ENCODE measurements around the gene ROMO1. TPM values are rescaled to one million over a fixed set of nuclear protein-coding genes. Genes with fewer than 3 reads are reported as not detected.

The ROMO1 gene
- total RNA-seq (100 to 1,000 TPM; 101 to 629 (median 179) TPM), polyA plus RNA-seq (100 to 1,000 TPM; 462 to 651 (median 513) TPM)
- long read RNA-seq, donor 1, transcript ROMO1-203 (3 exons, 422 nt), result major isoform, 28 of 57 reads
- long read RNA-seq, donor 1, transcript ROMO1-204 (3 exons, 498 nt), result minor isoform, 17 of 57 reads
- long read RNA-seq, donor 1, transcript ROMO1-201 (2 exons, 496 nt), result minor isoform, 12 of 57 reads
- long read RNA-seq, donor 1, partial matches to known transcripts, result 0 of 57 reads
- long read RNA-seq, donor 1, other reads (novel, unspliced or antisense), result 0 of 57 reads
- long read RNA-seq, donor 2, transcript ROMO1-204 (3 exons, 498 nt), result minor isoform, 8 of 239 reads
- long read RNA-seq, donor 2, transcript ROMO1-201 (2 exons, 496 nt), result minor isoform, 17 of 239 reads
- long read RNA-seq, donor 2, transcript ROMO1-203 (3 exons, 422 nt), result major isoform, 45 of 239 reads
- long read RNA-seq, donor 2, partial matches to known transcripts, result 140 of 239 reads
- long read RNA-seq, donor 2, other reads (novel, unspliced or antisense), result 29 of 239 reads
- long read RNA-seq, donor 3, transcript ROMO1-204 (3 exons, 498 nt), result minor isoform, 18 of 65 reads
- long read RNA-seq, donor 3, transcript ROMO1-201 (2 exons, 496 nt), result minor isoform, 19 of 65 reads
- long read RNA-seq, donor 3, transcript ROMO1-203 (3 exons, 422 nt), result major isoform, 28 of 65 reads
- long read RNA-seq, donor 3, partial matches to known transcripts, result 0 of 65 reads
- long read RNA-seq, donor 3, other reads (novel, unspliced or antisense), result 0 of 65 reads
- long read RNA-seq, donor 4, partial matches to known transcripts, result 0 of 6 reads
- long read RNA-seq, donor 4, other reads (novel, unspliced or antisense), result 0 of 6 reads
- long read RNA-seq, donor 5, transcript ROMO1-201 (2 exons, 496 nt), result minor isoform, 21 of 99 reads
- long read RNA-seq, donor 5, transcript ROMO1-204 (3 exons, 498 nt), result minor isoform, 21 of 99 reads
- long read RNA-seq, donor 5, transcript ROMO1-203 (3 exons, 422 nt), result major isoform, 56 of 99 reads
- long read RNA-seq, donor 5, partial matches to known transcripts, result 0 of 99 reads
- long read RNA-seq, donor 5, other reads (novel, unspliced or antisense), result 0 of 99 reads
- long read RNA-seq, donor 6, transcript ROMO1-201 (2 exons, 496 nt), result minor isoform, 44 of 165 reads
- long read RNA-seq, donor 6, transcript ROMO1-203 (3 exons, 422 nt), result major isoform, 79 of 165 reads
- long read RNA-seq, donor 6, transcript ROMO1-204 (3 exons, 498 nt), result minor isoform, 41 of 165 reads
- long read RNA-seq, donor 6, partial matches to known transcripts, result 0 of 165 reads
- long read RNA-seq, donor 6, other reads (novel, unspliced or antisense), result 0 of 165 reads
- long read RNA-seq, donor 7, transcript ROMO1-204 (3 exons, 498 nt), result minor isoform, 46 of 154 reads
- long read RNA-seq, donor 7, transcript ROMO1-201 (2 exons, 496 nt), result minor isoform, 33 of 154 reads
- long read RNA-seq, donor 7, transcript ROMO1-203 (3 exons, 422 nt), result major isoform, 69 of 154 reads
- long read RNA-seq, donor 7, partial matches to known transcripts, result 6 of 154 reads
- long read RNA-seq, donor 7, other reads (novel, unspliced or antisense), result 0 of 154 reads
- long read RNA-seq, donor 8, transcript ROMO1-203 (3 exons, 422 nt), result major isoform, 68 of 111 reads
- long read RNA-seq, donor 8, transcript ROMO1-201 (2 exons, 496 nt), result minor isoform, 20 of 111 reads
- long read RNA-seq, donor 8, transcript ROMO1-204 (3 exons, 498 nt), result minor isoform, 22 of 111 reads
- long read RNA-seq, donor 8, partial matches to known transcripts, result 0 of 111 reads
- long read RNA-seq, donor 8, other reads (novel, unspliced or antisense), result 0 of 111 reads
- long read RNA-seq, donor 9, transcript ROMO1-204 (3 exons, 498 nt), result minor isoform, 34 of 127 reads
- long read RNA-seq, donor 9, transcript ROMO1-201 (2 exons, 496 nt), result minor isoform, 32 of 127 reads
- long read RNA-seq, donor 9, transcript ROMO1-203 (3 exons, 422 nt), result major isoform, 60 of 127 reads
- long read RNA-seq, donor 9, partial matches to known transcripts, result 0 of 127 reads
- long read RNA-seq, donor 9, other reads (novel, unspliced or antisense), result 0 of 127 reads
- long read RNA-seq, donor 10, transcript ROMO1-203 (3 exons, 422 nt), result major isoform, 18 of 46 reads
- long read RNA-seq, donor 10, transcript ROMO1-201 (2 exons, 496 nt), result minor isoform, 12 of 46 reads
- long read RNA-seq, donor 10, transcript ROMO1-204 (3 exons, 498 nt), result minor isoform, 16 of 46 reads
- long read RNA-seq, donor 10, partial matches to known transcripts, result 0 of 46 reads
- long read RNA-seq, donor 10, other reads (novel, unspliced or antisense), result 0 of 46 reads

- intact Hi-C loops (cut with DNase I; ENCODE audit: low total_unique reads), result no loop called here
- peaks cover 22 to 58% (median 38%) of the 10 kb centered on the region in 4 donors for H3K4me1 ChIP-seq
- no peaks in the 10 kb centered on the region for H3K27me3 ChIP-seq
- peaks cover 23 to 59% (median 55%) of the 10 kb centered on the region in 4 donors for H3K36me3 ChIP-seq
- peak within 1 kb of the TSS; percentile 85 to 93 (median 88) for H3K4me3 ChIP-seq
- TF ChIP-seq CTCF (IDR thresholded peaks at IDR 0.05) (peak in 1 of 7 experiments; percentile 40), POLR2AphosphoS5 (IDR thresholded peaks at IDR 0.05) (peak; percentile 74 to 92 (median 83)), EP300 (IDR thresholded peaks at IDR 0.05) (no peak), POLR2A (IDR thresholded peaks at IDR 0.05) (peak in 1 of 4 donors; percentile 29)
- peak within 1 kb of the TSS; percentile 80 to 95 (median 92) for H3K27ac ChIP-seq
- DNase-seq, result peak; percentile 86 to 96
- H3K9me3 ChIP-seq, result no peaks in the 10 kb centered on the region
- WGBS, 5 donors, result 0 to 1% (median 0%) methylated on average over 33 to 81 of the region's 81 CpGs
Observed at GRCh38 chr20:35699127-35699956, at the start of gene ROMO1, which contains the start of gene NFS1. Gene ROMO1 (plus strand): TSS chr20:35699405. CDS start chr20:35699633, 228 bp downstream. Gene NFS1 (minus strand): TSS chr20:35699352. CDS start chr20:35699288, 64 bp downstream.

- Histone ChIP-seq H3K9me3 (no peaks in the 10 kb centered on the region), H3K27ac (no peak overlapping the region), H3K36me3 (peaks cover 23 to 38% (median 33%) of the 10 kb centered on the region in 4 donors), H3K4me1 (peaks cover 8 to 51% (median 29%) of the 10 kb centered on the region in 4 donors), H3K27me3 (no peaks in the 10 kb centered on the region), H3K4me3 (no peak overlapping the region)
- TF ChIP-seq CTCF (IDR thresholded peaks at IDR 0.05), result no peak
- no peak for TF ChIP-seq POLR2AphosphoS5 (IDR thresholded peaks at IDR 0.05)
- intact Hi-C loops (cut with DNase I; ENCODE audit: low total_unique reads), result no loop called here
- DNase-seq, result no peak
- 56 to 72% (median 61%) methylated on average over 3 of the region's 3 CpGs for WGBS, 5 donors
Observed at GRCh38 chr20:35650632-35651031, 48.6 kb upstream of the ROMO1 start.

- peaks cover 23 to 43% (median 36%) of the 10 kb centered on the region in 4 donors for H3K36me3 ChIP-seq
- no peak for DNase-seq
- no peak for TF ChIP-seq CTCF (IDR thresholded peaks at IDR 0.05)
- no peak for TF ChIP-seq POLR2AphosphoS5 (IDR thresholded peaks at IDR 0.05)
- TF ChIP-seq POLR2A (IDR thresholded peaks at IDR 0.05), result no peak
- no peak for TF ChIP-seq EP300 (IDR thresholded peaks at IDR 0.05)
- no peaks in the 10 kb centered on the region for H3K9me3 ChIP-seq
- intact Hi-C loops (cut with DNase I; ENCODE audit: low total_unique reads), result no loop called here
- H3K4me3 ChIP-seq, result no peak overlapping the region
- H3K27ac ChIP-seq, result no peak overlapping the region
- no peaks in the 10 kb centered on the region for H3K27me3 ChIP-seq
- H3K4me1 ChIP-seq, result peaks cover 9 to 62% (median 37%) of the 10 kb centered on the region in 4 donors
Observed at GRCh38 chr20:35651958-35652357, 47.2 kb upstream of the ROMO1 start.
